Measurements from ENCODE around the gene CMIP. TPM values are rescaled to one million over a fixed set of nuclear protein-coding genes. Genes with fewer than 3 reads are reported as not detected.

Gene CMIP
- polyA plus RNA-seq, 1 donor from 2014 or later, result 15.1 TPM

GRCh38 chr16:81553080-81553813, 108.6 kb downstream of the CMIP start:
- no peak for TF ChIP-seq MXI1 (conservative IDR thresholded peaks at IDR 0.05; ENCODE audit: poor library complexity, severe bottlenecking)
- no peak for TF ChIP-seq CTCF (IDR thresholded peaks at IDR 0.05; ENCODE audit: poor library complexity, severe bottlenecking)
- TF ChIP-seq POLR2AphosphoS5 (IDR thresholded peaks at IDR 0.05), result no peak
- TF ChIP-seq TAF1 (IDR thresholded peaks at IDR 0.05; ENCODE audit: low read depth), result no peak
- TF ChIP-seq EZH2 (IDR thresholded peaks at IDR 0.05; ENCODE audit: borderline replicate concordance, insufficient read depth, low read length, poor library complexity, severe bottlenecking), result no peak
- no peak for TF ChIP-seq SMC3 (conservative IDR thresholded peaks at IDR 0.05; ENCODE audit: poor library complexity)
- no peak for TF ChIP-seq EP300 (conservative IDR thresholded peaks at IDR 0.05; ENCODE audit: poor library complexity, severe bottlenecking)
- no peak for TF ChIP-seq RAD21 (conservative IDR thresholded peaks at IDR 0.05)
- no peak for TF ChIP-seq REST (IDR thresholded peaks at IDR 0.05; ENCODE audit: borderline replicate concordance)
- H3K9me2 ChIP-seq (ENCODE audit: insufficient read depth, low read length), result no peaks in the 10 kb centered on the region
- H3K4me3 ChIP-seq (ENCODE audit: low read length), result no peak overlapping the region
- H3K9ac ChIP-seq (ENCODE audit: low read length), result no peak overlapping the region
- H3K36me3 ChIP-seq (ENCODE audit: insufficient read depth, low read length), result no peaks in the 10 kb centered on the region
- H3K79me2 ChIP-seq (replicated peaks; ENCODE audit: insufficient read depth, low read length), result peaks cover 55% of the 10 kb centered on the region
- H3K27me3 ChIP-seq (ENCODE audit: insufficient read depth, low read depth, low read length), result no peaks in the 10 kb centered on the region
- no peak overlapping the region for H3K27ac ChIP-seq (ENCODE audit: low read length)
- no peak overlapping the region for H2AFZ ChIP-seq (ENCODE audit: low read depth, low read length)
- H3K9me3 ChIP-seq (ENCODE audit: low read length), result no peaks in the 10 kb centered on the region
- H3K4me2 ChIP-seq (ENCODE audit: low read length), result no peak overlapping the region
- H3F3A ChIP-seq (ENCODE audit: insufficient read depth, low read length, poor library complexity, severe bottlenecking), result peaks cover 4% of the 10 kb centered on the region
- peaks cover 4% of the 10 kb centered on the region for H4K20me1 ChIP-seq (ENCODE audit: insufficient read depth)

- Histone ChIP-seq H3K27me3 (ENCODE audit: insufficient read depth, low read depth, low read length) (no peaks in the 10 kb centered on the region), H3K4me3 (ENCODE audit: low read length) (no peak overlapping the region), H3K4me2 (ENCODE audit: low read length) (no peak overlapping the region), H3K36me3 (ENCODE audit: insufficient read depth, low read length) (no peaks in the 10 kb centered on the region), H3K27ac (ENCODE audit: low read length) (peak overlapping the region; percentile 64), H4K20me1 (ENCODE audit: insufficient read depth) (peaks cover 4% of the 10 kb centered on the region), H3K79me2 (replicated peaks; ENCODE audit: insufficient read depth, low read length) (peaks cover 55% of the 10 kb centered on the region), H3K9me3 (ENCODE audit: low read length) (no peaks in the 10 kb centered on the region), H3K9ac (ENCODE audit: low read length) (peak overlapping the region; percentile 50), H2AFZ (ENCODE audit: low read depth, low read length) (no peak overlapping the region), H3K9me2 (ENCODE audit: insufficient read depth, low read length) (no peaks in the 10 kb centered on the region), H3F3A (ENCODE audit: insufficient read depth, low read length, poor library complexity, severe bottlenecking) (peaks cover 4% of the 10 kb centered on the region)
- no peak for TF ChIP-seq EP300 (conservative IDR thresholded peaks at IDR 0.05; ENCODE audit: poor library complexity, severe bottlenecking)
- no peak for TF ChIP-seq SMC3 (conservative IDR thresholded peaks at IDR 0.05; ENCODE audit: poor library complexity)
- no peak for TF ChIP-seq CTCF (IDR thresholded peaks at IDR 0.05; ENCODE audit: poor library complexity, severe bottlenecking)
- no peak for TF ChIP-seq TAF1 (IDR thresholded peaks at IDR 0.05; ENCODE audit: low read depth)
- TF ChIP-seq REST (IDR thresholded peaks at IDR 0.05; ENCODE audit: borderline replicate concordance), result no peak
- no peak for TF ChIP-seq EZH2 (IDR thresholded peaks at IDR 0.05; ENCODE audit: borderline replicate concordance, insufficient read depth, low read length, poor library complexity, severe bottlenecking)
- no peak for TF ChIP-seq RAD21 (conservative IDR thresholded peaks at IDR 0.05)
Observed at GRCh38 chr16:81553814-81554675, 109.4 kb downstream of the CMIP start.
